Type B pancreatic cell (in vitro differentiated cells): ENCODE data around the gene SHISA5. TPM values are rescaled to one million over a fixed set of nuclear protein-coding genes. Genes with fewer than 3 reads are reported as not detected.

ENCODE experiments used
- DNase-seq: peaks from one replicate; pipeline ENCODE4 v3.0.0; 2021; ENCODE audit warnings: mixed read lengths; ENCODE audit not compliant: unreplicated experiment; ENCODE audit errors: extremely low spot score
- H3K27ac Mint-ChIP-seq: 2 replicates; pipeline ENCODE4 v1.8.0; 2021; ENCODE audit warnings: mild to moderate bottlenecking, mixed read lengths
- H3K27me3 Mint-ChIP-seq: 2 replicates; pipeline ENCODE4 v1.8.0; 2021; ENCODE audit warnings: mixed read lengths
- H3K36me3 Mint-ChIP-seq: 2 replicates; pipeline ENCODE4 v1.8.0; 2021; ENCODE audit warnings: mixed read lengths
- H3K4me1 Mint-ChIP-seq: one replicate; pipeline ENCODE4 v1.8.0; 2021; ENCODE audit warnings: mixed read lengths; ENCODE audit not compliant: unreplicated experiment
- H3K4me3 Mint-ChIP-seq: 2 replicates; pipeline ENCODE4 v1.8.0; 2021; ENCODE audit warnings: mild to moderate bottlenecking, mixed read lengths
- H3K9me3 Mint-ChIP-seq: 2 replicates; pipeline ENCODE4 v1.8.0; 2021; ENCODE audit warnings: mixed read lengths
- total RNA-seq: library from RNA; stranded (reverse); gene quantifications from 2 replicates; pipeline ENCODE4 v1.2.1, GENCODE V29; 2021; ENCODE audit warnings: low replicate concordance
- TF ChIP-seq, protein P1 (sequence below): fragments of 200-600 bp; sonication (generic); conservative IDR thresholded peaks from 2 replicates; pipeline ENCODE4 v1.5.0; 2021; ENCODE audit warnings: antibody characterized with exemption, mild to moderate bottlenecking

Gene SHISA5
- total RNA-seq, 1 donor from 2014 or later = 162 TPM

DNA sequence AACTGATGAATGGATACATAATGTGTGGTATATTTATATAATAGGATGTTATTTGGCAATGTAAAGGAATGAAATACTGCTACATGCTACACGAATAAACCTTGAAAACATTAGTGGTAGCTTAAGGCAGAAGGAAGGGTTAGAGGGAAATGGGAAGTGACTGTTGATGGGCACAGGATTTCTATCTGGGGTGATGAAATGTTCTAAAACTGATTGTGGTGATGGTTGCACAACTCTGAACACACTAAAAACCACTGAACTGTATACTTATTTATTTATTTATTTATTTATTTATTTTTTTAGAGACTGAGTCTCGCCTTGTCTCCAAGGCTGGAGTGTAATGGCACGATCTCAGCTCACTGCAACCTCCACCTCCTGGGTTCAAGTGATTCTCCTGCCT, 24.8 kb upstream of the SHISA5 start:
- Mint-ChIP-seq H3K4me1 (no peaks in the 10 kb centered on the region), H3K27me3 (no peaks in the 10 kb centered on the region), H3K36me3 (peaks cover 7% of the 10 kb centered on the region), H3K9me3 (no peaks in the 10 kb centered on the region), H3K4me3 (no peak overlapping the region), H3K27ac (no peak overlapping the region)
- TF ChIP-seq, protein P1, sequence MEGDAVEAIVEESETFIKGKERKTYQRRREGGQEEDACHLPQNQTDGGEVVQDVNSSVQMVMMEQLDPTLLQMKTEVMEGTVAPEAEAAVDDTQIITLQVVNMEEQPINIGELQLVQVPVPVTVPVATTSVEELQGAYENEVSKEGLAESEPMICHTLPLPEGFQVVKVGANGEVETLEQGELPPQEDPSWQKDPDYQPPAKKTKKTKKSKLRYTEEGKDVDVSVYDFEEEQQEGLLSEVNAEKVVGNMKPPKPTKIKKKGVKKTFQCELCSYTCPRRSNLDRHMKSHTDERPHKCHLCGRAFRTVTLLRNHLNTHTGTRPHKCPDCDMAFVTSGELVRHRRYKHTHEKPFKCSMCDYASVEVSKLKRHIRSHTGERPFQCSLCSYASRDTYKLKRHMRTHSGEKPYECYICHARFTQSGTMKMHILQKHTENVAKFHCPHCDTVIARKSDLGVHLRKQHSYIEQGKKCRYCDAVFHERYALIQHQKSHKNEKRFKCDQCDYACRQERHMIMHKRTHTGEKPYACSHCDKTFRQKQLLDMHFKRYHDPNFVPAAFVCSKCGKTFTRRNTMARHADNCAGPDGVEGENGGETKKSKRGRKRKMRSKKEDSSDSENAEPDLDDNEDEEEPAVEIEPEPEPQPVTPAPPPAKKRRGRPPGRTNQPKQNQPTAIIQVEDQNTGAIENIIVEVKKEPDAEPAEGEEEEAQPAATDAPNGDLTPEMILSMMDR = no peak
- DNase-seq = no peak

DNA sequence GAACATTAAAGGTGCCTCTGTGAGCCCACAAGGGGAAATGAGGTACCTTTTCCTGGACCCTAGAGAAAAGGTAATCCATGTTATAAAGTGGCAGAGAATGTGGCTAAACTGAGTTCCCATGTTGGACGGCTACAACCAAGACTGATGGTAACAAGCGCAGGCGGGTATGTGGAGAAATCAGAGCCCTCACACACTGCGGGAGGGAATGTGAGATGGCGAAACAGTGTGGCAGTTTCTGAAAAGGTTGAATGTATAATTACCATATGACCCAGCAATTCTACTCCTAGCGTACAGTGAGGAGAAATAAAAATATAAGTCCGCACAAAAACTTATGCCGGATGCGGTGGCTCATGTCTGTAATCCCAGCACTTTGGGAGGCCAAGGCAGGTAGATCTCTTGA, 24.1 kb upstream of the SHISA5 start:
- Mint-ChIP-seq H3K4me3 (no peak overlapping the region), H3K27me3 (no peaks in the 10 kb centered on the region), H3K27ac (no peak overlapping the region), H3K4me1 (no peaks in the 10 kb centered on the region), H3K36me3 (peaks cover 7% of the 10 kb centered on the region), H3K9me3 (no peaks in the 10 kb centered on the region)
- TF ChIP-seq, protein P1 = no peak
- no peak for DNase-seq

DNA sequence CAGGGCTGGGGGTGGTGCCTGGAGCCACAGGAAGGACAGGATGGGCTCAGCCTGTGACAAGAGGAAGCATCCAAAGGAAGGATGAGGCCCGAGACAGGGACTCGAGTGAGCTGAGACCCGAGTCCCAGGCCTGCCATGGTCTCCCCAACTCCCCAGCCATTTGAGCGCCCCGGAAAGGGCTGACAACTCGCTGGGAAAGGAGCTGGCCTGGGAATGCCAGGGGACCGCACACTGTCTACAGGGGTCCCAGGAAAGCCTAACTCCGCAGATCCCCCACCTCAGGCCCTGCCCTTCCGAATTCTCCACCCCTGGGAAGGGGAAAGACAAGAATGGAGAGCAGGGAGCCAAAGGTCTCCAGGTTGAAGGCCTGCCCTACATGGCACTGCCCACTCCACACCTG, 21.0 kb upstream of the SHISA5 start:
- TF ChIP-seq, protein P1 = no peak
- Mint-ChIP-seq H3K4me3 (no peak overlapping the region), H3K4me1 (no peaks in the 10 kb centered on the region), H3K27me3 (no peaks in the 10 kb centered on the region), H3K9me3 (no peaks in the 10 kb centered on the region), H3K36me3 (peaks cover 7% of the 10 kb centered on the region), H3K27ac (no peak overlapping the region)
- no peak for DNase-seq

DNA sequence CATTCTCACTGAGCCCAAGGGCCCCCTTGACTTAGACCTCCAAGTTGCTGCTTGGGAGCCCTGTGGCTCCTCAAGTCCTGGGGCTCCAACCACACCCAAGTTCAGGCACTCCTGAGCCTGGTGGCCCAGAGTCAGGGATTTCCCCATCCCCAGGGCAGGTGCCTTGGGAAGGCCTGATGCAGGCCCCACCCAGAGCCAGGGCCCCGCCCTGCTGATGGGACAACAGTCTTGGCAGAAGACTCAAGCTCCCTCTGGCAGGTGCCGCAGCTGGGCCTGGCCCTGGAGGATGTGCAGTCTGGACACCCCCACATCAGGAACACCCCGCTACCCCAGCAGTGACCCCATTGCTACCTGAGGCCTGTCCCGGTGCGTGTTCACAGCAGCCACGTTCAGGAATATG, 17.7 kb upstream of the SHISA5 start:
- no peaks in the 10 kb centered on the region for H3K27me3 Mint-ChIP-seq
- H3K4me3 Mint-ChIP-seq = no peak overlapping the region
- DNase-seq = no peak

DNA sequence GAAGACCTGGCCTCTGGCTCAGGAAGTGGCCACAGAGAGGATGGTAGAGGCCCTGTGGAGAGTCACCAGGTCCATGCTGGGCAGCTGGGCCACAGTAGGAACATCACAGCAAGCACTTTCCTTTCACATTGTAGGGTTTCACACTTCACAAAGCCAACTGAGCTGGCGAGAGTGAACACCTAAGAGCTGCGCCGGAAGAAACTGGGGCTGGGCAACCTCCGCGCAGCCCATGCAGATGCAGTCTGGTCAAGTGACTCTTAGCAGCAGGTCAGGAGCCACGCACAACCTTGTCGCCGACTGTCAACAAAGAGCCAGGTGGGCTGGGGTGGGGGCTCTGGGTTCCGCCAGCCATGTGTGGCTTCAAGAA, 15.3 kb upstream of the SHISA5 start:
- no peaks in the 10 kb centered on the region for H3K9me3 Mint-ChIP-seq
- TF ChIP-seq, protein P1 = no peak
- no peak overlapping the region for H3K27ac Mint-ChIP-seq
- no peaks in the 10 kb centered on the region for H3K4me1 Mint-ChIP-seq
- H3K27me3 Mint-ChIP-seq = no peaks in the 10 kb centered on the region
- no peak overlapping the region for H3K4me3 Mint-ChIP-seq
- no peak for DNase-seq
- no peaks in the 10 kb centered on the region for H3K36me3 Mint-ChIP-seq

More for the DNA sequence above, 17.7 kb upstream of the SHISA5 start:
- Mint-ChIP-seq H3K27ac (no peak overlapping the region), H3K36me3 (no peaks in the 10 kb centered on the region), H3K4me1 (no peaks in the 10 kb centered on the region), H3K9me3 (no peaks in the 10 kb centered on the region)
- TF ChIP-seq, protein P1 = no peak

DNA sequence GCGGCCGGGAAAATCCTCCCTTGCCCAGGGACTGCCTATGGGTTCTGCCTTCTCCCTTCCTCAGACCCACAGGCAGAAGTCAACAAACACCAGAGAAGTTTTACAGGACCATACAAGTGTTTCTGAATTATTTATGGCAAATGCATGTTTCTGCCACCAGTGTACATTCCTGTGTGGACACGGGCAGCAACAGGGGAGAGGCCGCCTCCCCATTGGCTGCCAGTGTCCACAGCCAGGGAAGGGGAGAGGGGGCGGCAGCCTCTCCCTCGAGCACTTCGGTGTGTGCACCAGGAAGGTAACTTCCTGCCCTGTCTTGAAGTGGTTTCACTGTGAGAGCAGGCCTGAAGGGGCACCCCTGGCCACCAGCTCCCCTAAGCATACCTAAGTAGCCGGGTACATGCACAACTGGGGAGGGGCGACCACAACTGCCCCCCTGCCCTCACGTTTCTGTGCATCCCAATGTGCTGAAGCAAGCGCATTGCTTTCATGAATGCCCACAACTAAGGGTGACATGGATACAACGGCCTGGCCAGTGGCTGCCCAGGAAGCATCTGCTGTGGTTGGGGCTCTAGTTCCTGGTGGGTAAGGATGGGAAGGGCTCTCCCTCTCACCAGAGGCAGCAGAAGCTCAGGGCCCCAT, 14.8 kb upstream of the SHISA5 start:
- no peaks in the 10 kb centered on the region for H3K27me3 Mint-ChIP-seq
- no peak overlapping the region for H3K27ac Mint-ChIP-seq
- H3K4me3 Mint-ChIP-seq = no peak overlapping the region
- DNase-seq = no peak
- no peaks in the 10 kb centered on the region for H3K4me1 Mint-ChIP-seq
- H3K9me3 Mint-ChIP-seq = no peaks in the 10 kb centered on the region
- no peaks in the 10 kb centered on the region for H3K36me3 Mint-ChIP-seq
- TF ChIP-seq, protein P1 = no peak
